ENCODE measurements around the gene SIL1.
"Not testable (repeated sequence)": the region's sequence is repeated elsewhere in the genome, so short reads cannot be mapped to it uniquely, and the experiment has no call there.

The SIL1 gene

DNA sequence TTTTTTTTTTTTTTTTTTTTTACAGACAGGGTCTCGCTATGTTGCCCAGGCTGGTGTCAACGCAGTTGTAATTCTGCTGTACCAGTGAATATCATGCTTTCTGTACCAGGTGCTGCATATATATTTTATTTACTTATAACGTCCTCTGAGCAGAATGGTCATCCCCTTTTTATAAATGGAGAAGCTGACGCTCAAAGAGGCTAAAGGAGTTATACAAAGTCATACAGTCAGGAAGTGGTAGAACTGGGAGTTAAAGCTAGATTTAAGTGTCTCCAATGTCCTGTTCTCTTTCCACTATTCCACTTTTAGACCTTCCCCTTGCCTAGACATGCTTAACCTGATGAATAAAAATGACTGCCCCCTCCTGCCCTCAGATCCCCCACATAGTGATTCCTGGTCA lies 1.2 kb upstream of the SIL1 start:
- no peak overlapping the region for H3K9ac ChIP-seq (ENCODE audit: low read depth, low read length)
- no peak overlapping the region for H3K27ac ChIP-seq (ENCODE audit: low read depth, low read length)
- H3K4me1 ChIP-seq (ENCODE audit: insufficient read depth, low read length) = peaks cover 9% of the 10 kb centered on the region; the same call in 1 of the 2 replicates
- 87% methylated on average over 3 of the region's 4 CpGs for WGBS
- no peaks in the 10 kb centered on the region for H3K9me3 ChIP-seq (ENCODE audit: insufficient read depth, low read depth, low read length)
- no peaks in the 10 kb centered on the region for H3K36me3 ChIP-seq (ENCODE audit: insufficient read depth, low read length)
- H3K4me3 ChIP-seq (ENCODE audit: low read length) = no peak overlapping the region
- no peaks in the 10 kb centered on the region for H3K27me3 ChIP-seq (ENCODE audit: insufficient read depth, low read length)

DNA sequence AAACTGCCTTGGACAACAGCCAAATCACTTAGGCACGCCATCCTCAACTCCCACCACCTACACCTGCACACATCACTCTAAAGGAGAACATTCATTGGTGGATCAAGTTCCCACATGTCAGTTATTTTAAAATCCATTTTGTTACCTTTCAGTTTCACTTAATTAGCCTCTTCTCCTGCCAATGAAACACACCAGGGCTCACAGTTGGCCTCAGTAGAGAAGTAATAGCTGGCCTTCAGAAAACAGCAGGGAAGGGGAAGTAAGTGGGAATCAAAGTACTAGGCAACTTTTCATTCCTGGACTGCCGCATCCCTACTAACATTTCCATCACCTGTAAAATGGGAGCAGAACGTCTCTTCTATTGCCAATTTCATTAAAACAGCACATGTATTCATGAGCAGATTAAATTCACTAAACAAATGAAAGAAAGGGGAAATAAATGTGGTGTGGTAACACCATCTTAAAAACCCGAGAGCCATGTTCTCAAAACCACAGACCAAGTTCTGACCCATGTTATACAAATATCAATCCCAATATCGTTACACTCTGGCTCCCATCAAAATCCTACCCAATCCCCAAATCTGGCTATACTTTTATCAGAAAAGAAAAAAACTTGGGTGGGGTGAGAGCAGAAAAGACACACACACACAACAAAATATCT lies 1.7 kb downstream of the SIL1 start:
- Histone ChIP-seq H3K4me1 (ENCODE audit: insufficient read depth, low read length) (peaks cover 9% of the 10 kb centered on the region; the same call in 1 of the 2 replicates), H3K27ac (ENCODE audit: low read depth, low read length) (no peak overlapping the region), H3K9me3 (ENCODE audit: insufficient read depth, low read depth, low read length) (no peaks in the 10 kb centered on the region), H3K4me3 (ENCODE audit: low read length) (no peak overlapping the region), H3K27me3 (ENCODE audit: insufficient read depth, low read length) (no peaks in the 10 kb centered on the region), H3K9ac (ENCODE audit: low read depth, low read length) (no peak overlapping the region), H3K36me3 (ENCODE audit: insufficient read depth, low read length) (no peaks in the 10 kb centered on the region)
- WGBS = 95% methylated on average over 5 of the region's 5 CpGs

DNA sequence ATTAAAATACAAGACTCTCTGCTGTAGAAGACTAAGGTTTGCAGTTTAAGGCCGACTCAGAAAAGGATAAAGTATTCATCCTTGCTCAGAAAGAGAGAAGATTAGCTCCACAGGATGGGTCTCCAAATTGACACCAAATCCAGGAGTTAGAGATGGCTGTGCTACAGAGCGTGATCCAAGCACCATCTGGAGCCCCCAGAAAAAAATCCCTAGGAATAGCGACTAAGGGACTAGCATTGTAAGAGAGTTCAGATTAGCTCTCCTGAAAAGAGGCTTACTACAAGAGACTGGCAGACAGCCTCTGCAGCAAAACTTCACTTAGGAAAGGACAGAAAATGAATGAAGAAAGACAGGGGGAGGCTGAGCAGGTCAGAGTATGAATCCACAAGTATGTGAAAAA lies 3.7 kb downstream of the SIL1 start:
- no peak overlapping the region for H3K4me3 ChIP-seq (ENCODE audit: low read length)
- 89% methylated on average over 3 of the region's 3 CpGs for WGBS
- H3K4me1 ChIP-seq (ENCODE audit: insufficient read depth, low read length) = peaks cover 9% of the 10 kb centered on the region; the same call in 1 of the 2 replicates
- H3K36me3 ChIP-seq (ENCODE audit: insufficient read depth, low read length) = no peaks in the 10 kb centered on the region
- H3K9me3 ChIP-seq (ENCODE audit: insufficient read depth, low read depth, low read length) = no peaks in the 10 kb centered on the region
- no peaks in the 10 kb centered on the region for H3K27me3 ChIP-seq (ENCODE audit: insufficient read depth, low read length)
- no peak overlapping the region for H3K27ac ChIP-seq (ENCODE audit: low read depth, low read length)
- H3K9ac ChIP-seq (ENCODE audit: low read depth, low read length) = no peak overlapping the region

DNA sequence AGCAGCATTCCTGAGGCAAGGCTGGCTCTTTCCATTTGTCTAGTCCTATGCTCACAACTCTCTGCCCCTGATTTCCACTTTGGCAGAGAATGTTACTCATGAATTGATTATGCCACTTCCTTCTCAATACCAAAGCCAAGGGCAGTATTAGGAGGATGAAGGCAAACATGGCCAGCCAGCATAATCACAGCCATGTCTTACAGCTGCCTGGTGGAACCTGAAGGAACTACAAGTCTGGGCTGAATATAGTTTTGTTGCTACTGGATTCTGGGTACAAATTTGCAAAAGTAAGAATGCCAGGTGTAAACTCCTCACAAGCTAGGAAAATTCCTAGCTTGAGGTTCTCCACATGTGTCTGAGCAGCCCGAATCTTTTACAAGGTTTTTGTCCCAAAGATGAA lies 4.2 kb downstream of the SIL1 start:
- Histone ChIP-seq H3K27ac (ENCODE audit: low read depth, low read length) (no peak overlapping the region), H3K4me1 (ENCODE audit: insufficient read depth, low read length) (peaks cover 9% of the 10 kb centered on the region; the same call in 1 of the 2 replicates), H3K27me3 (ENCODE audit: insufficient read depth, low read length) (no peaks in the 10 kb centered on the region), H3K9ac (ENCODE audit: low read depth, low read length) (no peak overlapping the region), H3K36me3 (ENCODE audit: insufficient read depth, low read length) (no peaks in the 10 kb centered on the region), H3K4me3 (ENCODE audit: low read length) (no peak overlapping the region), H3K9me3 (ENCODE audit: insufficient read depth, low read depth, low read length) (no peaks in the 10 kb centered on the region)
- whole genome bisulfite sequencing = 89% methylated on average over 1 of the region's 1 CpG

DNA sequence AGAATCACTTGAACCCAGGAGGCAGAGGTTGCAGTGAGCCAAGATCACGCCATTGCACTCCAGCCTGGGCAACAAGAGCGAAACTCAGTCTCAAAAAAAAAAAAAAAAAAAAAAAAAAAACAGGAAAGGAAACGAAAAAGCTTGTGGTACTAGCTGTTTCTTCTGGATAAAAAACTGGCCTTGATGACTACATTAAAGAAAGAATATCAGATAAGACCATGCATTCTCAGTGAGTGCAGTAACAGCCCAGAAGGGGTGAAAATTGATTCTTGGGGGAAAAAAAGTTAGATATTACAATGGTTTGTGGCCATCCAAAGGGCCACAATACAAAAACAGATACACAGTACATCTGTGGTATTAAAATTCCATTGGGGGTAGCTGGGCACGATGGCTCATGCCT lies 5.3 kb downstream of the SIL1 start:
- H3K27ac ChIP-seq (ENCODE audit: low read depth, low read length); H3K36me3 ChIP-seq (ENCODE audit: insufficient read depth, low read length); H3K4me3 ChIP-seq (ENCODE audit: low read length); H3K27me3 ChIP-seq (ENCODE audit: insufficient read depth, low read length); H3K9ac ChIP-seq (ENCODE audit: low read depth, low read length); H3K9me3 ChIP-seq (ENCODE audit: insufficient read depth, low read depth, low read length); H3K4me1 ChIP-seq (ENCODE audit: insufficient read depth, low read length): not testable (repeated sequence)
- 89% methylated on average over 4 of the region's 4 CpGs for WGBS

DNA sequence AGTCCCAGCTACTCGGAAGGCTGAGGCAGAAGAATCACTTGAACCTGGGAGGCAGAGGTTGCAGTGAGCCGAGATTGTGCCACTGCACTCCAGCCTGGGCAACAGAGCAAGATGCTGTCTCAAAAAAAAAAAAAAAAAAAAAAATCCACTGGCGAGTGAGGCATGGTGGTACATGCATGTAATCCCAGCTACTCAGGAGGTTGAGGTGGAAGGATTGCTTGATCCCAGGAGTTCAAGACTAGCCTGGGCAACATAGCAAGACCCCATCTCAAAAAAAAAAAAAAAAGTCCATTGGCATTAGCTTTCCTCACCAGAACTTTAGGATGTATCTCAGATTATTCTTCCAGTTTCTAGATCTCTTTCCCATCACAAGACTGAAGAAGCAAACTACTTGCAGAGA lies 6.2 kb downstream of the SIL1 start:
- H3K27ac ChIP-seq (ENCODE audit: low read depth, low read length); H3K36me3 ChIP-seq (ENCODE audit: insufficient read depth, low read length); H3K9ac ChIP-seq (ENCODE audit: low read depth, low read length); H3K9me3 ChIP-seq (ENCODE audit: insufficient read depth, low read depth, low read length); H3K4me1 ChIP-seq (ENCODE audit: insufficient read depth, low read length); H3K4me3 ChIP-seq (ENCODE audit: low read length); H3K27me3 ChIP-seq (ENCODE audit: insufficient read depth, low read length): not testable (repeated sequence)
- 95% methylated on average over 2 of the region's 3 CpGs for WGBS

DNA sequence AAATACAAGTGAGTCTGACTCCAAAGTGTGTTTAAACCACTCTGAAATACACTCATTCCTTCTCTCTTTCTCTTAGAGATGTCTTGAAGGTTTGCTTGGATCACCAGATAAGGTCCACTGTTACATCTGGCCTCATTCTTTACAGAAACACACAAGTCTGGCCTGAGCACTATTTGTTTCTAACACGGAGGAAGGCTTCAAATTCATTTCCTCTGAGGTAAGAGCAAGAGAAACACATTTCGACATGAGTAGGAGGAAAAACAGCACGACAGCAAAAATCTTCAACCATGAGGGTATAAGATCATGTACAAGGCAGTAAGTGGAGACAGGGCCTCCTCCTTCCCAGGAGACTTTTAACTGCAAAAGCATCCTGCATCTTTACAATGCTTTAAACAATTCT lies 8.0 kb downstream of the SIL1 start:
- Histone ChIP-seq H3K36me3 (ENCODE audit: insufficient read depth, low read length) (no peaks in the 10 kb centered on the region), H3K4me1 (ENCODE audit: insufficient read depth, low read length) (no peaks in the 10 kb centered on the region), H3K27me3 (ENCODE audit: insufficient read depth, low read length) (no peaks in the 10 kb centered on the region), H3K9me3 (ENCODE audit: insufficient read depth, low read depth, low read length) (no peaks in the 10 kb centered on the region), H3K27ac (ENCODE audit: low read depth, low read length) (no peak overlapping the region), H3K4me3 (ENCODE audit: low read length) (no peak overlapping the region), H3K9ac (ENCODE audit: low read depth, low read length) (no peak overlapping the region)
- WGBS = 89% methylated on average over 3 of the region's 3 CpGs

DNA sequence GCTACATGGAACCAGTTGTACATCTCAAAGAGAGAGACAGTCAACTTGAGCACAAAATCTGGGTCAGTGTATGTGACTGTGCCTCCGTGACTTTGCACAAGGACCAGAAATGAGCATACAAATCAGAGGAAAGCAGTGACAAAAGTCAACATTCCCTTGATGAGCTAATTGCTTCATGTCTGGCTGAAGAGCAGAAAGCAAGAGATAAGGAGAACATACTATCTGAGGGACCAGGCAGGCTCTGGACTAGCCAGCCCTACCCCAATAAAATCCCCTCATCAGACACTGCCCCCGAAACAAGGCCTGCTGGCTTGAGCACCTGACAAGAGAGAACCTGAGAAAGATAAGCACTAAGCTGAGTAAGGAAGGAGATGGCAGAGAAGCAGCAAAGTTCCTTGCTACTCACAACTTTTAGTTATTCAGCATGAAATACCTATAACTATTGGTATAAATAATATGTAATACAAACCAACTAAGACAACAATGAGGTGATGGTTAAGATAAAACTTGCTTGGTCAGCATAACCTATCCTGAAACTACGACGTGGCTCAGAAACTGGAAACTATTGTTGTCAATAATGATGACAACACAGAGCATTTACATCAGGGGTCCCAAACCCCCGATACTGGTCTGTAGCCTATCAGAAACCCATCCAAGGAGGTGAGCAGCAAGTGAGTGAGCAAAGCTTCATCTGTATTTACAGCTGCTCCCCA lies 9.5 kb downstream of the SIL1 start:
- Histone ChIP-seq H3K4me3 (ENCODE audit: low read length) (no peak overlapping the region), H3K36me3 (ENCODE audit: insufficient read depth, low read length) (no peaks in the 10 kb centered on the region), H3K27me3 (ENCODE audit: insufficient read depth, low read length) (no peaks in the 10 kb centered on the region), H3K9me3 (ENCODE audit: insufficient read depth, low read depth, low read length) (no peaks in the 10 kb centered on the region), H3K4me1 (ENCODE audit: insufficient read depth, low read length) (no peaks in the 10 kb centered on the region), H3K27ac (ENCODE audit: low read depth, low read length) (no peak overlapping the region), H3K9ac (ENCODE audit: low read depth, low read length) (no peak overlapping the region)
- WGBS = 88% methylated on average over 5 of the region's 5 CpGs

DNA sequence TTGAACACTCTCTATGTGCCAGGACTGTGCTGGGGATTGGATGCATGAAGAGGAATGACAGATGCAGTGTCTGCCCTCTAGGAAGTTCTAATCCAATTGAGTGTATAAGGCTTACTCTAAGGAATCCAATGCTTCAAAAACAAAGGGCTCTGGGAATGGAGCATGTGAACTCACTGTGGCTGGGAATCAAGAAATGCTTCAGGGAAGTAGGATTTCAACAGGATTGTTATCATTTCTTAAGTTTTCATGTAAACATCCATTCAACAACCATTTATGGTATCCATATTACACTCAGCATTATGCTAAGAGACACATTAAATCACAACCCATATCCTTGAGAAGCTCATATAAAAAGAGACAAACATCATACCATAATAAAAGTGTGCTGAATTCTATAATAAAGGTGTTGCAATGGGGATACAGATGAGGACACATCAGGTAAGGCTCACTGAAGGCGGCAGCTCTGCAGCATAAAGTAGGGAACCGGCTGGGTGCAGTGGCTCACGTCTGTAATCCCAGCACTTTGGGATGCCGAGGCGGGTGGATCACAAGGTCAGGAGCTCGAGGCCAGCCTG lies 11.3 kb downstream of the SIL1 start:
- no peaks in the 10 kb centered on the region for H3K36me3 ChIP-seq (ENCODE audit: insufficient read depth, low read length)
- H3K4me3 ChIP-seq (ENCODE audit: low read length) = no peak overlapping the region
- H3K27me3 ChIP-seq (ENCODE audit: insufficient read depth, low read length) = no peaks in the 10 kb centered on the region
- no peaks in the 10 kb centered on the region; the same call in 1 of the 2 replicates for H3K4me1 ChIP-seq (ENCODE audit: insufficient read depth, low read length)
- WGBS = 93% methylated on average over 6 of the region's 6 CpGs
- no peak overlapping the region for H3K9ac ChIP-seq (ENCODE audit: low read depth, low read length)
- no peak overlapping the region for H3K27ac ChIP-seq (ENCODE audit: low read depth, low read length)
- no peaks in the 10 kb centered on the region for H3K9me3 ChIP-seq (ENCODE audit: insufficient read depth, low read depth, low read length)

DNA sequence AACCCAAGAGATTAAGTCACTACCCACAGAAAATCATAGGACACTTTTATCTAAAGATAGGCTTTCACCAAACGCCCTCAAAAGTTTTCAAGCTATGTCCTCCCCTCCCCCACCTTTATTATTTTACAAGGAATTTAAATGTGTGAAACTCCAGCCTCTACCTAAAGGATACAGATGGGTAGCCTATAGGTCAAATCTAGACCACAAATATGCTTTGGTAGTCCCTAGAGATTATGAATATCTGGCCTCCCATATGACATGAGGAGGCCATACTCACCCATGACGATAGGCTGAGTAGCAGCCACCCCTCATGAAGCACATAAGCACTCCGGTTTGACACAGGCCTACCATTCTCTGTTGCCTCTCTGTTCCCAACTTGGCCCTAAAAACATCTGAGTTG lies 11.9 kb downstream of the SIL1 start:
- H3K36me3 ChIP-seq (ENCODE audit: insufficient read depth, low read length) = no peaks in the 10 kb centered on the region
- WGBS = 91% methylated on average over 3 of the region's 3 CpGs
- no peak overlapping the region for H3K9ac ChIP-seq (ENCODE audit: low read depth, low read length)
- no peaks in the 10 kb centered on the region for H3K9me3 ChIP-seq (ENCODE audit: insufficient read depth, low read depth, low read length)
- no peak overlapping the region for H3K27ac ChIP-seq (ENCODE audit: low read depth, low read length)
- peaks cover 3% of the 10 kb centered on the region; the same call in 1 of the 2 replicates for H3K4me1 ChIP-seq (ENCODE audit: insufficient read depth, low read length)
- H3K4me3 ChIP-seq (ENCODE audit: low read length) = no peak overlapping the region
- H3K27me3 ChIP-seq (ENCODE audit: insufficient read depth, low read length) = no peaks in the 10 kb centered on the region

DNA sequence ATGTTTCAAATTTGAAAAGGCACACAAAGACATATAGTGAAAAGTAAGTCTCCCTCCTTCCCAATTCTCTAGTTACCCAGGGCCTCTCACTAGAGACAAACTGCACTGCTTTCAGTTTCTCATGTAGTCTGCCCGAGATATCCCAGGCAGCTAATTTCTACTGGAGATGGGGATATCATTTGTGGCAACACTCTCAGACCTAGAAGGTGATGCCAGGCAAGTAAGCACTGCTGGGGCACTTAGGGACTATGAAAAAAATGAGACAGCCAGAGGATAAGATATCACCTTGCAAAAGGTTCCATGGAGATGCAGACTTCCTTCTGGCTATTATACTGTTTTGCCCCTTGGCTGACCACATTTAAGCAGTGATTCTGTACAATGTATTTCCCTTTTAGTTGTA lies 12.6 kb downstream of the SIL1 start:
- Histone ChIP-seq H3K36me3 (ENCODE audit: insufficient read depth, low read length) (no peaks in the 10 kb centered on the region), H3K27ac (ENCODE audit: low read depth, low read length) (no peak overlapping the region), H3K4me1 (ENCODE audit: insufficient read depth, low read length) (peaks cover 4% of the 10 kb centered on the region; the same call in 1 of the 2 replicates), H3K9me3 (ENCODE audit: insufficient read depth, low read depth, low read length) (no peaks in the 10 kb centered on the region), H3K4me3 (ENCODE audit: low read length) (no peak overlapping the region), H3K9ac (ENCODE audit: low read depth, low read length) (no peak overlapping the region), H3K27me3 (ENCODE audit: insufficient read depth, low read length) (no peaks in the 10 kb centered on the region)
- 89% methylated on average over 1 of the region's 1 CpG for WGBS
